Measurements from ENCODE around the gene KDM4F. TPM values are rescaled to one million over a fixed set of nuclear protein-coding genes. Genes with fewer than 3 reads are reported as not detected.

The KDM4F gene
- total RNA-seq, 2 donors from 2014 or later: not detected

- TF ChIP-seq CTCF (IDR thresholded peaks at IDR 0.05): peak in 6 of 7 experiments; percentile 13 to 36 (median 31)
- no peak for TF ChIP-seq POLR2A (IDR thresholded peaks at IDR 0.05)
- ATAC-seq (no peak), DNase-seq (no peak)
- no peak overlapping the region for H3K4me3 ChIP-seq
- peaks cover 15% of the 10 kb centered on the region for H3K4me1 ChIP-seq
- no peak overlapping the region for H3K27ac ChIP-seq
- no peaks in the 10 kb centered on the region for H3K9me3 ChIP-seq
- intact Hi-C loops (cut with DNase I): no loop called here
- WGBS, 2 donors: 50 to 59% methylated on average over 5 of the region's 5 CpGs
- no peaks in the 10 kb centered on the region for H3K27me3 ChIP-seq
- H3K36me3 ChIP-seq (replicated peaks in 1 of 2; ENCODE audit: insufficient read depth in 1 of 2, low read depth in 2 of 2): no peaks in the 10 kb centered on the region
These were observed 43.5 kb downstream of the KDM4F start for GRCh38 chr11:95092549-95093324.

- no peaks in the 10 kb centered on the region for H3K27me3 ChIP-seq
- 88% methylated on average over 3 of the region's 3 CpGs for WGBS, 2 donors
- H3K4me3 ChIP-seq: no peak overlapping the region
- ATAC-seq (no peak), DNase-seq (no peak)
- intact Hi-C loops (cut with DNase I): no loop called here
- no peaks in the 10 kb centered on the region for H3K36me3 ChIP-seq (replicated peaks in 1 of 2; ENCODE audit: insufficient read depth in 1 of 2, low read depth in 2 of 2)
- no peak for TF ChIP-seq POLR2A (IDR thresholded peaks at IDR 0.05)
- TF ChIP-seq CTCF (IDR thresholded peaks at IDR 0.05): no peak
- H3K27ac ChIP-seq: no peak overlapping the region
- H3K9me3 ChIP-seq: no peaks in the 10 kb centered on the region
- H3K4me1 ChIP-seq: peaks cover 15% of the 10 kb centered on the region
These were observed 44.3 kb downstream of the KDM4F start for GRCh38 chr11:95093548-95093947.

- DNase-seq: no peak
- Histone ChIP-seq H3K27ac (no peak overlapping the region), H3K9me3 (no peaks in the 10 kb centered on the region), H3K27me3 (no peaks in the 10 kb centered on the region), H3K4me1 (peaks cover 6% of the 10 kb centered on the region), H3K36me3 (replicated peaks in 1 of 2; ENCODE audit: insufficient read depth in 1 of 2, low read depth in 2 of 2) (no peaks in the 10 kb centered on the region), H3K4me3 (no peak overlapping the region)
- WGBS, 2 donors: 72 to 81% methylated on average over 4 of the region's 4 CpGs
- intact Hi-C loops (cut with DNase I): no loop called here
- no peak for ATAC-seq
- TF ChIP-seq POLR2A (IDR thresholded peaks at IDR 0.05): no peak
- TF ChIP-seq CTCF (IDR thresholded peaks at IDR 0.05): no peak
These were observed 46.8 kb downstream of the KDM4F start for GRCh38 chr11:95095858-95096587.

- DNase-seq (no peak), ATAC-seq (no peak)
- Histone ChIP-seq H3K4me3 (no peak overlapping the region), H3K36me3 (replicated peaks in 1 of 2; ENCODE audit: insufficient read depth in 1 of 2, low read depth in 2 of 2) (no peaks in the 10 kb centered on the region), H3K27me3 (no peaks in the 10 kb centered on the region), H3K4me1 (no peaks in the 10 kb centered on the region), H3K27ac (no peak overlapping the region), H3K9me3 (no peaks in the 10 kb centered on the region)
- 62 to 68% methylated on average over 3 of the region's 3 CpGs for WGBS, 2 donors
- intact Hi-C loops (cut with DNase I): no loop called here
- TF ChIP-seq POLR2A (IDR thresholded peaks at IDR 0.05) (no peak), CTCF (IDR thresholded peaks at IDR 0.05) (no peak)
These were observed 48.0 kb downstream of the KDM4F start for GRCh38 chr11:95097209-95097608.

All from body of pancreas (tissue), 4 donors.